H1 (cell line): Measurements from ENCODE around the gene MAGI2. TPM values are rescaled to one million over a fixed set of nuclear protein-coding genes. Genes with fewer than 3 reads are reported as not detected.
"Not testable (repeated sequence)": the region's sequence is repeated elsewhere in the genome, so short reads cannot be mapped to it uniquely, and the experiment has no call there.

ENCODE experiments used
- CTCF ChIA-PET: fragments of 300-600 bp; sonication (Branson Sonifier 250); formaldehyde crosslinking; loops from one replicate; lab custom pipeline; 2021; ENCODE audit not compliant: partially characterized antibody; lab: Charles Lee
- POLR2A ChIA-PET: fragments of 300-600 bp; sonication (Branson Sonifier 250); formaldehyde crosslinking; loops from one replicate; lab custom pipeline; 2021; ENCODE audit warnings: inconsistent platforms; ENCODE audit not compliant: partially characterized antibody; lab: Charles Lee
- DNase-seq, 2 experiments: peaks; one replicate each; pipeline versions ENCODE4 v3.0.0 to v3.0.0-alpha.2; 2010 to 2022; ENCODE audit warnings: low spot score in 2 of 2, low read depth in 1 of 2, mixed read lengths in 1 of 2
- FAIRE-seq: peaks from 2 replicates; lab custom pipeline; 2011; peaks lifted over from hg19 to GRCh38; lab: Jason Lieb, UNC
- H2AFZ ChIP-seq: 2 replicates; pipeline ENCODE4 v1.8.1; 2012; ENCODE audit warnings: low read length, inconsistent platforms
- H2AK5ac ChIP-seq: 2 replicates; pipeline ENCODE4 v1.6.1; 2013; ENCODE audit warnings: low read depth, low read length
- H2BK120ac ChIP-seq: replicated peaks from 2 replicates; pipeline ENCODE3; 2013; ENCODE audit warnings: low read depth, low read length, inconsistent platforms
- H2BK12ac ChIP-seq: 2 replicates; pipeline ENCODE4 v1.6.1; 2013; ENCODE audit warnings: low read depth, low read length
- H2BK15ac ChIP-seq: 2 replicates; pipeline ENCODE4 v1.6.1; 2013; ENCODE audit warnings: low read length
- H2BK20ac ChIP-seq: 2 replicates; pipeline ENCODE4 v1.6.1; 2013; ENCODE audit warnings: low read length
- H2BK5ac ChIP-seq: 2 replicates; pipeline ENCODE4 v1.6.1; 2013; ENCODE audit warnings: low read depth, low read length
- H3K14ac ChIP-seq: 2 replicates; pipeline ENCODE4 v1.6.1; 2013; ENCODE audit warnings: inconsistent platforms; ENCODE audit not compliant: insufficient read length
- H3K18ac ChIP-seq: 2 replicates; pipeline ENCODE4 v1.6.1; 2013; ENCODE audit warnings: low read length; ENCODE audit errors: extremely low read depth
- H3K23ac ChIP-seq: 2 replicates; pipeline ENCODE4 v1.6.1; 2013; ENCODE audit warnings: inconsistent platforms; ENCODE audit not compliant: insufficient read length
- H3K23me2 ChIP-seq: 2 replicates; pipeline ENCODE4 v1.6.1; 2013; ENCODE audit warnings: low read depth, low read length
- H3K27ac ChIP-seq: 2 replicates; pipeline ENCODE4 v1.6.1; 2011; ENCODE audit warnings: low read depth, low read length, inconsistent platforms
- H3K27me3 ChIP-seq, 4 experiments: replicated peaks in 1 of 4; 1 replicate in 1 of 4; 2 replicates in 3 of 4; pipeline versions ENCODE4 v1.6.1 to v1.8.1; 2011 to 2013; ENCODE audit warnings: low read length in 3 of 4, mild to moderate bottlenecking in 3 of 4, inconsistent platforms in 2 of 4, mixed read lengths in 2 of 4, moderate library complexity in 1 of 4; ENCODE audit not compliant: control insufficient read depth in 3 of 4, insufficient read depth in 3 of 4; ENCODE audit errors: extremely low read depth in 1 of 4
- H3K36me3 ChIP-seq, 4 experiments: 2 replicates each; pipeline versions ENCODE4 v1.6.1 to v1.8.1; 2011 to 2013; ENCODE audit warnings: mild to moderate bottlenecking in 4 of 4, low read length in 3 of 4, moderate library complexity in 2 of 4, control low read depth in 1 of 4, inconsistent platforms in 1 of 4; ENCODE audit not compliant: insufficient read depth in 4 of 4, control insufficient read depth in 2 of 4
- H3K4ac ChIP-seq: replicated peaks from 2 replicates; pipeline ENCODE3; 2013; ENCODE audit warnings: low read length, low read depth, mixed read lengths, inconsistent platforms; ENCODE audit not compliant: insufficient read length
- H3K4me1 ChIP-seq, 4 experiments: replicated peaks in 1 of 4; 1 replicate in 1 of 4; 2 replicates in 3 of 4; pipeline versions ENCODE4 v1.6.1 to v1.8.1; 2011 to 2013; ENCODE audit warnings: low read length in 3 of 4, inconsistent platforms in 2 of 4, mixed read lengths in 1 of 4; ENCODE audit not compliant: insufficient read depth in 4 of 4, control insufficient read depth in 3 of 4
- H3K4me2 ChIP-seq, 2 experiments: 2 replicates each; pipeline versions ENCODE4 v1.6.1 to v1.8.1; 2011 to 2013; ENCODE audit warnings: low read depth in 2 of 2, low read length in 2 of 2, control low read depth in 1 of 2, inconsistent platforms in 1 of 2, mild to moderate bottlenecking in 1 of 2; ENCODE audit not compliant: insufficient read depth in 1 of 2
- H3K4me3 ChIP-seq, 4 experiments: fragments of 200-600, 300-600 bp in 1 of 4; sonication (generic), shearing (Covaris generic), sonication (Bioruptor Twin) in 1 of 4; 2 replicates each; pipeline versions ENCODE4 v1.5.1 to v1.8.1; 2011 to 2016; ENCODE audit warnings: low read length in 4 of 4, low read depth in 3 of 4, control low read depth in 2 of 4, inconsistent platforms in 2 of 4, mild to moderate bottlenecking in 2 of 4, mixed read lengths in 1 of 4, moderate library complexity in 1 of 4; ENCODE audit not compliant: insufficient read depth in 2 of 4; ENCODE audit errors: extremely low read depth in 1 of 4
- H3K56ac ChIP-seq: replicated peaks from 2 replicates; pipeline ENCODE3; 2013; ENCODE audit warnings: low read depth, mild to moderate bottlenecking, mixed read lengths, low read length, inconsistent platforms; ENCODE audit not compliant: insufficient read length
- H3K79me1 ChIP-seq: 2 replicates; pipeline ENCODE4 v1.6.1; 2013; ENCODE audit warnings: low read depth, low read length, control low read depth
- H3K79me2 ChIP-seq, 2 experiments: 2 replicates each; pipeline versions ENCODE4 v1.6.1 to v1.8.1; 2012 to 2013; ENCODE audit warnings: low read length in 2 of 2, mild to moderate bottlenecking in 2 of 2, inconsistent platforms in 1 of 2; ENCODE audit not compliant: insufficient read depth in 2 of 2, control insufficient read depth in 1 of 2
- H3K9ac ChIP-seq, 4 experiments: replicated peaks in 1 of 4; 1 replicate in 1 of 4; 2 replicates in 3 of 4; pipeline versions ENCODE4 v1.6.1 to v1.8.1; 2011 to 2013; ENCODE audit warnings: low read depth in 3 of 4, low read length in 3 of 4, control low read depth in 2 of 4, mild to moderate bottlenecking in 2 of 4, moderate library complexity in 2 of 4, inconsistent platforms in 1 of 4; ENCODE audit errors: extremely low read depth in 1 of 4
- H3K9me3 ChIP-seq, 2 experiments: 2 replicates each; pipeline versions ENCODE4 v1.6.1 to v1.8.1; 2012 to 2013; ENCODE audit warnings: mild to moderate bottlenecking in 2 of 2, moderate library complexity in 2 of 2, control low read depth in 1 of 2, inconsistent platforms in 1 of 2, low read depth in 1 of 2, low read length in 1 of 2, mixed read lengths in 1 of 2; ENCODE audit not compliant: insufficient read depth in 2 of 2
- H4K20me1 ChIP-seq, 2 experiments: replicated peaks in 1 of 2; 2 replicates each; pipeline versions ENCODE3 to v1.8.1; 2011 to 2013; ENCODE audit warnings: inconsistent platforms in 2 of 2, low read length in 2 of 2, mild to moderate bottlenecking in 1 of 2; ENCODE audit not compliant: insufficient read depth in 2 of 2, control insufficient read depth in 1 of 2
- H4K5ac ChIP-seq: 2 replicates; pipeline ENCODE4 v1.6.1; 2013; ENCODE audit warnings: low read length, low read depth, mixed read lengths, inconsistent platforms; ENCODE audit not compliant: insufficient read length
- H4K8ac ChIP-seq: 2 replicates; pipeline ENCODE4 v1.8.0; 2013; ENCODE audit warnings: mild to moderate bottlenecking, moderate library complexity, low read length, inconsistent platforms; ENCODE audit not compliant: insufficient read depth; ENCODE audit errors: extremely low read depth
- H4K91ac ChIP-seq: replicated peaks from 2 replicates; pipeline ENCODE3; 2013; ENCODE audit warnings: low read length, mixed read lengths, inconsistent platforms; ENCODE audit not compliant: insufficient read length
- WGBS, 2 experiments: shearing (Covaris generic) in 1 of 2; methylation state at CpG; one replicate each; pipeline versions ENCODE4 v1.1.6 to v1.1.7; 2013 to 2015; ENCODE audit warnings: low lambda C conversion rate in 2 of 2, mixed read lengths in 2 of 2, inconsistent platforms in 1 of 2, low coverage in 1 of 2, missing lambda C conversion rate in 1 of 2; ENCODE audit not compliant: insufficient replicate concordance in 2 of 2, insufficient coverage in 1 of 2, insufficient read length in 1 of 2; ENCODE audit errors: extremely low coverage in 1 of 2, missing lambda C conversion rate in 1 of 2; 5-methylcytosine and 5-hydroxymethylcytosine counted together
- polyA plus RNA-seq, 7 experiments: library from polyadenylated mRNA; depleted of rRNA in 3 of 7; stranded (reverse) in 5 of 7; unstranded in 2 of 7; fragments of >200 nt in 5 of 7; fragments of 200-250 nt in 2 of 7; gene quantifications; 1 replicate in 5 of 7; 2 replicates in 1 of 7; 4 replicates in 1 of 7; pipeline versions ENCODE4 v1.2.1 to v1.2.3, GENCODE V29; 2011 to 2013; ENCODE audit warnings: missing spikeins in 2 of 7, mixed read lengths in 2 of 7
- total RNA-seq: library from RNA; stranded (reverse); fragmentation: NEBNext Ultra II Directional; extraction: Animal tissue kit (Norgen Biotek cat#: 25700); gene quantifications from 2 replicates; pipeline ENCODE4 v1.2.1, GENCODE V29; 2021

Gene MAGI2
- total and polyA plus RNA-seq, 2 of the 8 experiments (the other 6 are each of a cell fraction or from before 2014, with no cell fraction given), result 6.0 to 27.3 TPM

DNA sequence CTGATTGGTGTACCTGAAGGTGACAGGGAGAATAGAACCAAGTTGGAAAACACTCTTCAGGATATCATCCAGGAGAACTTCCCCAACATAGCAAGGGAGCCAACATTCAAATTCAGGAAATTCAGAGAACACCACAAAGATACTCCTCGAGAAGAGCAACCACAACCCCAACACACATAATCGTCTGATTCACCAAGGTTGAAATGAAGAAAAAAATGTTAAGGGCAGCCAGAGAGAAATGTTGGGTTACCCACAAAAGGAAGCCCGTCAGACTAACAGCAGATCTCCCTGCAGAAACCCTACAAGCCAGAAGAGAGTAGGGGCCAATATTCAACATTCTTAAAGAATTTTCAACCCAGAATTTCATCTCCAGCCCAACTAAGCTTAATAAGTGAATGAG, 1164.0 kb downstream of the MAGI2 start:
- H2AFZ ChIP-seq, H2BK120ac ChIP-seq, H3K4me2 ChIP-seq, H4K91ac ChIP-seq, H3K79me2 ChIP-seq, H3K4ac ChIP-seq, H4K8ac ChIP-seq, H3K9me3 ChIP-seq, H3K27me3 ChIP-seq, H2BK12ac ChIP-seq, H2BK5ac ChIP-seq, H4K5ac ChIP-seq, H2BK20ac ChIP-seq, H2AK5ac ChIP-seq, H3K4me3 ChIP-seq, POLR2A ChIA-PET, H3K4me1 ChIP-seq, H3K23ac ChIP-seq, H2BK15ac ChIP-seq, H3K14ac ChIP-seq, H3K9ac ChIP-seq, H3K56ac ChIP-seq, H3K36me3 ChIP-seq, H4K20me1 ChIP-seq, H3K79me1 ChIP-seq, H3K27ac ChIP-seq, H3K18ac ChIP-seq, FAIRE-seq, H3K23me2 ChIP-seq, DNase-seq: not testable (repeated sequence)
- WGBS, 2 experiments, result 93% methylated on average over 3 of the region's 3 CpGs; no CpG with 5 or more reads in 1 of the 2 experiments
- CTCF ChIA-PET, result interaction anchor here (2.0 kb wide), 1 partner anchor 10 kb away, joined by 5 read pairs; no protein-coding TSS in a partner anchor
